Measurements from ENCODE around the gene MLLT1.

The MLLT1 gene

DNA sequence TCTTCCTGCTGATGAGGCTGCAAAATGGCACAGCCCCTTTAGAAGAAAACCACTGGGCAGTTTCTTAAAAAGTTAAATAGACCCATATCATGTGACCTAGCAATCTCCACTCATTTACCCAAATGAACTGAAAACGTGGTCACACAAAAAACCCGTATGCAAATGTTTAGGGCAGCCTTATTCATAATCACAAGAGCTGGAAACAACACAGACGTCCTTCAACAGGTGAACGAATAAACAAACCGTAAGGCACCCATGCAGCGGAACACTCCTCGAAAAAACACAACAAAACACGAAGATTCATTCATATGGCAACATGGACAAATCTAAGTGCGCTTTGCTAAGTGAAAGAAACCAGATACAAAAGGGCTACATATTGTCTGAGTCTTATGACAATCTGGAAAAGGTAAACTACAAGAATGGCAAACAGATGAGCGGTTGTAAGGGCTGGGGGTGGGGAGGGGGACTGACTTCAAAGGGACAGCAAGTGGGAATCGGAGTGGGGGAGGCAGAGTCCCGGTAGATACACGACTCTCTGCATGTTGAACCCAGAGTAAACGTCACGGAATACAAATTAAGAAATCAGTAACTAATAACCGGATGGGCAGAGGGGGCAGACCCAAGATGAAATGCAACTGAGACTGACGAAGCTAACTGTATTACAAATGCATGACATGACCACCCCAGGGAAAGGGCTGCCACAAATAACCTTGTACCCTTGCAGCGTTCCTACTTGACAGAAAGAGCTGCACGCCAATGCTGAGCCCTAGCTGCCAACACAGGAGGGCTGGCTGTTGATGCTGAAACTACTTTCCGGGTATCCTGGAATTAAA, 33.4 kb downstream of the MLLT1 start:
- peaks cover 91% of the 10 kb centered on the region for H3K79me2 ChIP-seq (ENCODE audit: insufficient read depth, low read length)
- no peaks in the 10 kb centered on the region for H4K20me1 ChIP-seq (ENCODE audit: low read depth, low read length)
- no peaks in the 10 kb centered on the region for H3K9me2 ChIP-seq (replicated peaks; ENCODE audit: insufficient read depth, low read length)
- no peak for TF ChIP-seq EZH2phosphoT487 (conservative IDR thresholded peaks at IDR 0.05; ENCODE audit: low read length)
- TF ChIP-seq, protein P1, sequence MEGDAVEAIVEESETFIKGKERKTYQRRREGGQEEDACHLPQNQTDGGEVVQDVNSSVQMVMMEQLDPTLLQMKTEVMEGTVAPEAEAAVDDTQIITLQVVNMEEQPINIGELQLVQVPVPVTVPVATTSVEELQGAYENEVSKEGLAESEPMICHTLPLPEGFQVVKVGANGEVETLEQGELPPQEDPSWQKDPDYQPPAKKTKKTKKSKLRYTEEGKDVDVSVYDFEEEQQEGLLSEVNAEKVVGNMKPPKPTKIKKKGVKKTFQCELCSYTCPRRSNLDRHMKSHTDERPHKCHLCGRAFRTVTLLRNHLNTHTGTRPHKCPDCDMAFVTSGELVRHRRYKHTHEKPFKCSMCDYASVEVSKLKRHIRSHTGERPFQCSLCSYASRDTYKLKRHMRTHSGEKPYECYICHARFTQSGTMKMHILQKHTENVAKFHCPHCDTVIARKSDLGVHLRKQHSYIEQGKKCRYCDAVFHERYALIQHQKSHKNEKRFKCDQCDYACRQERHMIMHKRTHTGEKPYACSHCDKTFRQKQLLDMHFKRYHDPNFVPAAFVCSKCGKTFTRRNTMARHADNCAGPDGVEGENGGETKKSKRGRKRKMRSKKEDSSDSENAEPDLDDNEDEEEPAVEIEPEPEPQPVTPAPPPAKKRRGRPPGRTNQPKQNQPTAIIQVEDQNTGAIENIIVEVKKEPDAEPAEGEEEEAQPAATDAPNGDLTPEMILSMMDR (IDR thresholded peaks at IDR 0.05; ENCODE audit: insufficient read depth, low read length, poor library complexity, severe bottlenecking): no peak
- H3K4me2 ChIP-seq (ENCODE audit: low read depth, low read length, poor library complexity, severe bottlenecking): no peak overlapping the region
- H3K27me3 ChIP-seq (ENCODE audit: low read length): no peaks in the 10 kb centered on the region
- no peak overlapping the region for H2AFZ ChIP-seq (ENCODE audit: low read depth, low read length, severe bottlenecking)
- H3F3A ChIP-seq (ENCODE audit: insufficient read depth): no peaks in the 10 kb centered on the region
- no peak overlapping the region for H3K9ac ChIP-seq (ENCODE audit: low read length)
- H3K4me3 ChIP-seq (ENCODE audit: insufficient read depth, low read length, poor library complexity, severe bottlenecking): no peak overlapping the region
- H3K9me3 ChIP-seq (ENCODE audit: insufficient read depth, low read length): no peaks in the 10 kb centered on the region
- H3K27ac ChIP-seq (ENCODE audit: low read depth, low read length): no peak overlapping the region
- H3K36me3 ChIP-seq (ENCODE audit: low read length): no peaks in the 10 kb centered on the region

DNA sequence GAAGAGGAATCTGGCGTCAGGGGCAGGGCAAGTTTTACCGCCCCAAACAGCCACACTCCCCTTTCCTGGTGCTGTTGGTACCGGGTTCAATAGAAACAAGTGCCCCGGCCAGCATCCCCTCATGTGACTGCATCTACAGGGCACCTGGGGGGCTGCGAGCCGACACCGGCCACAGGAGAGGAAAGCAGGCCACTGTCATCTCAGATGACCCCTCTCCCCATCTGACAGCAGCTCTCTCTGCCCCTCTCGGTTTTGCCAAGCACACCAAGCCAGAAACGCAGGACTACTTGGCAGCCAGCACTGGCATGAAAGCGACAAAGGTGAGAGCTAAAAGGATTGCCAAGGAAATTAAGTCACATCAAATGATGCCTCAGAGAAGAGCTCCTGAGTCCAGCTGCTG, 37.1 kb downstream of the MLLT1 start:
- no peak overlapping the region for H3K9ac ChIP-seq (ENCODE audit: low read length)
- TF ChIP-seq, protein P1 (IDR thresholded peaks at IDR 0.05; ENCODE audit: insufficient read depth, low read length, poor library complexity, severe bottlenecking): no peak
- TF ChIP-seq EZH2phosphoT487 (conservative IDR thresholded peaks at IDR 0.05; ENCODE audit: low read length): no peak
- peaks cover 93% of the 10 kb centered on the region for H3K79me2 ChIP-seq (ENCODE audit: insufficient read depth, low read length)
- no peak overlapping the region for H3K27ac ChIP-seq (ENCODE audit: low read depth, low read length)
- H3K27me3 ChIP-seq (ENCODE audit: low read length): no peaks in the 10 kb centered on the region
- H4K20me1 ChIP-seq (ENCODE audit: low read depth, low read length): no peaks in the 10 kb centered on the region; the same call in 1 of the 2 replicates
- H2AFZ ChIP-seq (ENCODE audit: low read depth, low read length, severe bottlenecking): no peak overlapping the region
- no peak overlapping the region for H3K4me3 ChIP-seq (ENCODE audit: insufficient read depth, low read length, poor library complexity, severe bottlenecking)
- no peak overlapping the region for H3K4me2 ChIP-seq (ENCODE audit: low read depth, low read length, poor library complexity, severe bottlenecking)
- no peaks in the 10 kb centered on the region for H3K9me3 ChIP-seq (ENCODE audit: insufficient read depth, low read length)
- H3K9me2 ChIP-seq (replicated peaks; ENCODE audit: insufficient read depth, low read length): no peaks in the 10 kb centered on the region
- no peaks in the 10 kb centered on the region for H3K36me3 ChIP-seq (ENCODE audit: low read length)
- H3F3A ChIP-seq (ENCODE audit: insufficient read depth): no peaks in the 10 kb centered on the region

DNA sequence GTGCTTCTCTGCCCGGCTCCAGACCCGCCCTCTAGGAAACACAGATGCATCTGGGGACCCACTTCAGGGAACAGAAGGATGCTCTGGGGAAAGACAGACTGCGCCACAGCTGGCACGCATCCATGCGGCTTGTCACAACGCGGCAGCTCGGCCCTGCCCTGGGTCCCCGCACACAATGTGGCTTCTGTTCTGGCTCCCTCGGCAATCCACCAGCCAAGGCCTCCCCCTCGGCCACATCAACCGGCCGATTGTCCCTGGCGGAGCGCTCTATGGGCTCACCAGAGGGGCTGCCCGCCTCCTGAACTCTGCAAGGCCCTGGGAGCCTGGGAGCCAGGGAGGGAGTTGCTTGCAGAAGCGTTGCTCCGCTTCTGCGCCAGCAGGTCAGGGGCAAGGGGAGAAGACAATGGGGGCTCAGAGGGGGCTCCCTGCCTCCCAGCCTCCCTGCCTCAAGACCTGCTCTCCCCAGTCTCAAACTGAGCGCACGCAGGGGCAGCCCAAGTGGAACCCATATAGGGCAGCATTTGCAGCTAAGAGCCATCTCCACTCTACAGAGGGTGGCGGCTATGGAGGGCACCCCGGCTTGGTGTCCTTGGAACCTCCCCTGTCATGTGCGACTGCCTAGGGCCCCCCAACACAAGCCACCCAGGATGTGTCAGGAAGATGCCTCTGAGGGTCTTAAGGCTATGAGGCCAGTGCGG, 37.9 kb downstream of the MLLT1 start:
- no peak overlapping the region for H3K27ac ChIP-seq (ENCODE audit: low read depth, low read length)

More for the DNA sequence above, 37.9 kb downstream of the MLLT1 start:
- H3K4me2 ChIP-seq (ENCODE audit: low read depth, low read length, poor library complexity, severe bottlenecking): no peak overlapping the region
- no peaks in the 10 kb centered on the region for H3K9me2 ChIP-seq (replicated peaks; ENCODE audit: insufficient read depth, low read length)
- H3K9me3 ChIP-seq (ENCODE audit: insufficient read depth, low read length): no peaks in the 10 kb centered on the region
- H3K36me3 ChIP-seq (ENCODE audit: low read length): no peaks in the 10 kb centered on the region
- no peaks in the 10 kb centered on the region for H3F3A ChIP-seq (ENCODE audit: insufficient read depth)
- H3K4me3 ChIP-seq (ENCODE audit: insufficient read depth, low read length, poor library complexity, severe bottlenecking): no peak overlapping the region
- no peak overlapping the region for H2AFZ ChIP-seq (ENCODE audit: low read depth, low read length, severe bottlenecking)
- H3K79me2 ChIP-seq (ENCODE audit: insufficient read depth, low read length): peaks cover 91% of the 10 kb centered on the region
- no peaks in the 10 kb centered on the region; the same call in 1 of the 2 replicates for H4K20me1 ChIP-seq (ENCODE audit: low read depth, low read length)
- no peak overlapping the region for H3K9ac ChIP-seq (ENCODE audit: low read length)
- TF ChIP-seq, protein P1 (IDR thresholded peaks at IDR 0.05; ENCODE audit: insufficient read depth, low read length, poor library complexity, severe bottlenecking): no peak
- TF ChIP-seq EZH2phosphoT487 (conservative IDR thresholded peaks at IDR 0.05; ENCODE audit: low read length): no peak
- H3K27me3 ChIP-seq (ENCODE audit: low read length): no peaks in the 10 kb centered on the region
